Parathyroid adenoma (tissue), 2 donors: ENCODE results near the gene ISCU.

Source experiments
- H2AFZ ChIP-seq: fragments of 300-600 bp; sonication (generic); one replicate; pipeline ENCODE4 v1.7.0; 2017; ENCODE audit warnings: antibody characterized with exemption, mild to moderate bottlenecking
- H3K27ac ChIP-seq: fragments of 300-600 bp; sonication (generic); one replicate; pipeline ENCODE4 v1.7.0; 2017
- H3K27me3 ChIP-seq: fragments of 300-600 bp; sonication (generic); one replicate; pipeline ENCODE4 v1.7.0; 2017; ENCODE audit warnings: low read length; ENCODE audit not compliant: control insufficient read depth, insufficient read depth
- H3K36me3 ChIP-seq: fragments of 300-600 bp; sonication (generic); one replicate; pipeline ENCODE4 v1.7.0; 2017; ENCODE audit warnings: low read length; ENCODE audit not compliant: control insufficient read depth, insufficient read depth
- H3K4me1 ChIP-seq: fragments of 300-600 bp; sonication (generic); one replicate; pipeline ENCODE4 v1.7.0; 2017; ENCODE audit warnings: control low read depth
- H3K4me2 ChIP-seq: fragments of 300-600 bp; sonication (generic); one replicate; pipeline ENCODE4 v1.7.0; 2017; ENCODE audit warnings: low read length
- H3K4me3 ChIP-seq: fragments of 300-600 bp; sonication (generic); one replicate; pipeline ENCODE4 v1.7.0; 2017; ENCODE audit warnings: low read depth, low read length
- H3K79me2 ChIP-seq: fragments of 300-600 bp; sonication (generic); one replicate; pipeline ENCODE4 v1.7.0; 2017; ENCODE audit warnings: control low read depth
- H3K9ac ChIP-seq: fragments of 300-600 bp; sonication (generic); one replicate; pipeline ENCODE4 v1.7.0; 2017; ENCODE audit warnings: mild to moderate bottlenecking
- H3K9me3 ChIP-seq: fragments of 300-600 bp; sonication (generic); one replicate; pipeline ENCODE4 v1.7.0; 2017; ENCODE audit warnings: low read length; ENCODE audit not compliant: control insufficient read depth
- TF ChIP-seq, protein P1 (sequence below): fragments of 300-600 bp; sonication (generic); IDR thresholded peaks from one replicate; pipeline ENCODE4 v1.7.0; 2017; ENCODE audit warnings: antibody characterized with exemption, mild to moderate bottlenecking
- donor health status: primary hyperparathyroidism.

ISCU gene

DNA sequence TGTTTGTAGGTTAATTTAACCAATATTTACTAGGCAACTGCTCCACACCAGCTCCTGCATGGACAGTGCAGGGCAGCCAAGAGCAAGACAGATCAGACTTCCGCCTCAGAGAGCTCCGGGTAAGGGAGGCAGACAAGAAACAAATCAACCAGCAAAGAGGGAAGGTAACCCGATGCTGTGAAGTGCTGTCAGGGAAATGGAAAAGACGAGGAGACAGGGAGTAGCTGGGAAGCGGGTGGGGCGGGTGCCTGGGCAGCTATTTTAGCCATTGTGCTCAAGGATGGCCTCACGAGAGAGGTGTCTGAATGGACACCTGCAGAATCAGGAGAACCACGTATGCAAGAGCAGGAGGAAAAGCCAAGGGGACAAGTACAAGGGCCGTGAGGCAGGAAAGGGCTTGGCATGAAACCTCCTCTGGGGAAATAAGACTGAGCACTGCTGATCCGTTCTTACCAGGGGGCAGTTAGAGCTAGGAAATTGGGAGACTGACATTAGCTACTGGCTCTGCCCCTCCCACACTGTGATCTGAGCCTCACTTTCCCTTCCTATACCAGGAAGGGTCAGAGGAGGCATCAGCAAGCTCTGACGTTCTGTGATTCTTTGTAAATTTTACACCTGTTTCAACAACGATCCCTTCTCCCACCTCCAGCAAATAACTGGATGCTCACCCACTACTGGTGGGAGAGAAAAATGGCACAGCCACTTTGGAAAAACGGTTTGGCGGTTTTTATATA lies 42.0 kb downstream of the ISCU start:
- TF ChIP-seq, protein P1, sequence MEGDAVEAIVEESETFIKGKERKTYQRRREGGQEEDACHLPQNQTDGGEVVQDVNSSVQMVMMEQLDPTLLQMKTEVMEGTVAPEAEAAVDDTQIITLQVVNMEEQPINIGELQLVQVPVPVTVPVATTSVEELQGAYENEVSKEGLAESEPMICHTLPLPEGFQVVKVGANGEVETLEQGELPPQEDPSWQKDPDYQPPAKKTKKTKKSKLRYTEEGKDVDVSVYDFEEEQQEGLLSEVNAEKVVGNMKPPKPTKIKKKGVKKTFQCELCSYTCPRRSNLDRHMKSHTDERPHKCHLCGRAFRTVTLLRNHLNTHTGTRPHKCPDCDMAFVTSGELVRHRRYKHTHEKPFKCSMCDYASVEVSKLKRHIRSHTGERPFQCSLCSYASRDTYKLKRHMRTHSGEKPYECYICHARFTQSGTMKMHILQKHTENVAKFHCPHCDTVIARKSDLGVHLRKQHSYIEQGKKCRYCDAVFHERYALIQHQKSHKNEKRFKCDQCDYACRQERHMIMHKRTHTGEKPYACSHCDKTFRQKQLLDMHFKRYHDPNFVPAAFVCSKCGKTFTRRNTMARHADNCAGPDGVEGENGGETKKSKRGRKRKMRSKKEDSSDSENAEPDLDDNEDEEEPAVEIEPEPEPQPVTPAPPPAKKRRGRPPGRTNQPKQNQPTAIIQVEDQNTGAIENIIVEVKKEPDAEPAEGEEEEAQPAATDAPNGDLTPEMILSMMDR, result no peak
- Histone ChIP-seq H3K4me1 (peaks cover 3% of the 10 kb centered on the region), H3K4me3 (no peak overlapping the region), H3K27ac (no peak overlapping the region), H3K4me2 (no peak overlapping the region), H3K27me3 (no peaks in the 10 kb centered on the region), H2AFZ (peak overlapping the region; percentile 28), H3K36me3 (no peaks in the 10 kb centered on the region), H3K9ac (no peak overlapping the region), H3K9me3 (no peaks in the 10 kb centered on the region), H3K79me2 (no peaks in the 10 kb centered on the region)

DNA sequence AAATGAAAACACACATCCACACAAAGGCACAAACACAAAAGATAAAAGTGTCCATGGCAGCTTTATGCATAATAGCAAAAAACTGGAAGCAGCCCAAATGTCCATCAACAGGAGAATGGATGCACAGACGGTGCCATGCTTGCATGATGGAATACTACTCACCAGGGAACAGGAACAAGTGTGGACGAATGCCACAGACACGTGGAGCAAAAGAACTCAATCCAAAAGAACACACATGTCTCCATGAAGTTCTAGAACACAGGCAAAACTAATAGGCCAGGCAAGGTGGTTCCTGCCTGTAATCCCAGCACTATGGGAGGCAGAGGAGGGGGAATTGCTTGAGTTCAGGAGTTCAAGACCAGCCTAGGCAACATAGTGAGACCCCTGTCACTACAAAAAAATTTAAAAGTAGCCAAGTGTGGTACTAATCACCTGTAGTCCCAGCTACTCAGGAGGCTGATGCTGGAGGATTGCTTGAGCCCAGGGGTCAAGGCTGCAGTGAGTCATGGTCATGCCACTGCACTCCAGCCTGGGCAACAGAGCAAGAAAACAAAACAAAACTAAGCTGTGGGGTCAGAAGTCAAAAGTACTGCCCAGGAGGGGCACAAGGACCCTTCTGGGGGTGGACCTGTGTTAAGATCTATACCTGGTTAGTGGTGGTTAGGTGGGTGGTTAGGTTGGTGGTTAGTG lies 42.7 kb downstream of the ISCU start:
- Histone ChIP-seq H3K36me3 (no peaks in the 10 kb centered on the region), H3K4me3 (no peak overlapping the region), H3K9me3 (no peaks in the 10 kb centered on the region), H3K27ac (no peak overlapping the region), H3K79me2 (no peaks in the 10 kb centered on the region), H3K4me1 (peaks cover 3% of the 10 kb centered on the region), H3K27me3 (no peaks in the 10 kb centered on the region), H3K9ac (no peak overlapping the region), H2AFZ (no peak overlapping the region), H3K4me2 (no peak overlapping the region)
- TF ChIP-seq, protein P1, result no peak

DNA sequence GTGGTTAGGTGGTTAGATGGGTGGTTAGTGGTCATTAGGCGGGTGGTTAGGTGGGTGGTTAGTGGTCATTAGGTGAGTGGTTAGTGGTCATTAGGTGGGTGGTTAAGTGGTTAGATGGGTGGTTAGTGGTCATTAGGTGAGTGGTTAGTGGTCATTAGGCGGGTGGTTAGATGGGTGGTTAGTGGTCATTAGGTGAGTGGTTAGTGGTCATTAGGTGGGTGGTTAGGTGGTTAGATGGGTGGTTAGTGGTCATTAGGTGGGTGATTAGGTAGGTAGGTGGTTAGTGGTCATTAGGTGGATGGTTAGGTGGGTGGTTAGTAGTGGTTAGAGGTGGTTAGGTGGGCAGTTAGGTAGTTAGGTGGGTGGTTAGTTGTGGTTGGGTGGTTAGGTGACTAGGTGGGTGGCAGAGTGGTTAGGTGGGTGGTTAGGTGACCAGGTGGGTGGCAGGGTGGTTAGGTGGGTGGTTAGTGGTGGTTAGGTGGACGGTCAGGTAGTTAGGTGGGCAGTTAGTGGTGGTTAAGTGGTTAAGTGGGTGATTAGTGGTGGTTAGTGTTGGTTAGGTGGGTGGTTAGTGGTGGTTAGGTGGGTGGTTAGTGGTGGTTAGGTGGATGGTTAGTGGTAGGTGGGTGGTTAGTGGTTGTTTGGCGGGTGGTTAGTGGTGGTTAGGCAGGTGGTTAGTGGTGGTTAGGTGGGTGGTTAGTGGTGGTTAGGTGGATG lies 43.5 kb downstream of the ISCU start:
- Histone ChIP-seq H3K79me2 (no peaks in the 10 kb centered on the region), H3K9me3 (no peaks in the 10 kb centered on the region), H3K9ac (no peak overlapping the region), H3K4me1 (peaks cover 3% of the 10 kb centered on the region), H3K4me2 (no peak overlapping the region), H3K27me3 (no peaks in the 10 kb centered on the region), H2AFZ (no peak overlapping the region), H3K36me3 (no peaks in the 10 kb centered on the region), H3K27ac (no peak overlapping the region), H3K4me3 (no peak overlapping the region)
- TF ChIP-seq, protein P1, result no peak

DNA sequence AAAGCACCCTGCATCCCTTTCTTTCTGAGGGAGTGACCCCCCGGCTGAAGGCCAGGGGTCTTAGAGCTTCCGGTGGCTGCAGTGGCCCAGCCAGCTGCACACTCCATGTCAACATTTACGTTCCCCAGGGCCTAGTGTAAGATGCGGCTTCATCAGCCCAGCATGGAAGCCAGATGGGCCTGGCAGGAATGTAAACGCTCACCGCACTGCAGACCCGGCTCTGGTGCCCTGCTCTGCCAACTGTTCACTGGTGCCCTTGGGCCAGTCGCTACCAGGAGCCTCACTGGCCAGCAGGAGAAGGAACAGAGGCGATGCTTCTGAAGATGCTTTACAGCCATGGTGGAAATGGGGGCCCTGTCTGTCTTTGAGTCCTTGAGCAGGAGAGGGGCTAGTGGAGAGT lies 44.1 kb downstream of the ISCU start:
- Histone ChIP-seq H3K27ac (no peak overlapping the region), H3K4me3 (no peak overlapping the region), H3K36me3 (no peaks in the 10 kb centered on the region), H3K79me2 (no peaks in the 10 kb centered on the region), H3K4me2 (no peak overlapping the region), H3K27me3 (no peaks in the 10 kb centered on the region), H3K4me1 (peaks cover 3% of the 10 kb centered on the region), H2AFZ (no peak overlapping the region), H3K9me3 (no peaks in the 10 kb centered on the region), H3K9ac (no peak overlapping the region)
- TF ChIP-seq, protein P1, result no peak
